ENCODE data around the gene ID2.

ID2 gene

GRCh38 chr2:8639122-8639635 is 42.7 kb upstream of the ID2 start:
- DNase-seq (ENCODE audit: low spot score) (no peak), ATAC-seq (ENCODE audit: low read depth) (no peak)
- H3K9me3 ChIP-seq (ENCODE audit: severe bottlenecking): no peaks in the 10 kb centered on the region
- no peak overlapping the region for H3K4me3 ChIP-seq (ENCODE audit: severe bottlenecking)
- H3K4me1 ChIP-seq (ENCODE audit: insufficient read depth, poor library complexity, severe bottlenecking): no peaks in the 10 kb centered on the region
- H3K27ac ChIP-seq (ENCODE audit: poor library complexity, severe bottlenecking): no peak overlapping the region
- H3K36me3 ChIP-seq (ENCODE audit: low read depth): no peaks in the 10 kb centered on the region
- no peaks in the 10 kb centered on the region for H3K27me3 ChIP-seq (ENCODE audit: insufficient read depth, poor library complexity, severe bottlenecking)
- no peak for TF ChIP-seq CTCF (IDR thresholded peaks at IDR 0.05; ENCODE audit: poor library complexity, severe bottlenecking)

- Histone ChIP-seq H3K4me1 (ENCODE audit: insufficient read depth, poor library complexity, severe bottlenecking) (no peaks in the 10 kb centered on the region), H3K36me3 (ENCODE audit: low read depth) (no peaks in the 10 kb centered on the region), H3K4me3 (ENCODE audit: severe bottlenecking) (no peak overlapping the region), H3K9me3 (ENCODE audit: severe bottlenecking) (no peaks in the 10 kb centered on the region), H3K27me3 (ENCODE audit: insufficient read depth, poor library complexity, severe bottlenecking) (no peaks in the 10 kb centered on the region), H3K27ac (ENCODE audit: poor library complexity, severe bottlenecking) (no peak overlapping the region)
- no peak for TF ChIP-seq CTCF (IDR thresholded peaks at IDR 0.05; ENCODE audit: poor library complexity, severe bottlenecking)
- ATAC-seq (ENCODE audit: low read depth) (no peak), DNase-seq (ENCODE audit: low spot score) (no peak)
These were observed 41.4 kb upstream of the ID2 start for GRCh38 chr2:8640498-8640897.

- DNase-seq (ENCODE audit: low spot score) (no peak), ATAC-seq (ENCODE audit: low read depth) (no peak)
- Histone ChIP-seq H3K4me3 (ENCODE audit: severe bottlenecking) (no peak overlapping the region), H3K9me3 (ENCODE audit: severe bottlenecking) (no peaks in the 10 kb centered on the region), H3K27me3 (ENCODE audit: insufficient read depth, poor library complexity, severe bottlenecking) (no peaks in the 10 kb centered on the region), H3K4me1 (ENCODE audit: insufficient read depth, poor library complexity, severe bottlenecking) (no peaks in the 10 kb centered on the region), H3K27ac (ENCODE audit: poor library complexity, severe bottlenecking) (no peak overlapping the region), H3K36me3 (ENCODE audit: low read depth) (no peaks in the 10 kb centered on the region)
- no peak for TF ChIP-seq CTCF (IDR thresholded peaks at IDR 0.05; ENCODE audit: poor library complexity, severe bottlenecking)
These were observed 40.4 kb upstream of the ID2 start for GRCh38 chr2:8641301-8641965.

GRCh38 chr2:8642366-8643068 is 39.3 kb upstream of the ID2 start:
- no peak overlapping the region for H3K27ac ChIP-seq (ENCODE audit: poor library complexity, severe bottlenecking)
- peak; percentile 15 for DNase-seq (ENCODE audit: low spot score)
- H3K36me3 ChIP-seq (ENCODE audit: low read depth): no peaks in the 10 kb centered on the region
- H3K9me3 ChIP-seq (ENCODE audit: severe bottlenecking): no peaks in the 10 kb centered on the region
- no peak for ATAC-seq (ENCODE audit: low read depth)
- no peak for TF ChIP-seq CTCF (IDR thresholded peaks at IDR 0.05; ENCODE audit: poor library complexity, severe bottlenecking)
- no peaks in the 10 kb centered on the region for H3K27me3 ChIP-seq (ENCODE audit: insufficient read depth, poor library complexity, severe bottlenecking)
- H3K4me1 ChIP-seq (ENCODE audit: insufficient read depth, poor library complexity, severe bottlenecking): no peaks in the 10 kb centered on the region
- H3K4me3 ChIP-seq (ENCODE audit: severe bottlenecking): no peak overlapping the region

Measured in RWPE2 (cell line).